Sigmoid colon (tissue), 3 donors: ENCODE data around the gene TMA16.

Source experiments
- CTCF ChIP-seq, 4 experiments: fragments of 450-650 bp in 3 of 4; fragments of 200-600 bp in 1 of 4; IDR thresholded peaks; one replicate each; pipeline ENCODE4 v1.5.1; 2016 to 2019; ENCODE audit warnings: antibody characterized with exemption in 4 of 4, mild to moderate bottlenecking in 3 of 4, moderate library complexity in 2 of 4
- POLR2A ChIP-seq, 2 donors: fragments of 450-650 bp; IDR thresholded peaks; one replicate each; pipeline ENCODE4 v1.6.1; 2016; ENCODE audit warnings: antibody characterized with exemption in 2 of 2, mild to moderate bottlenecking in 2 of 2, moderate library complexity in 2 of 2

DNA sequence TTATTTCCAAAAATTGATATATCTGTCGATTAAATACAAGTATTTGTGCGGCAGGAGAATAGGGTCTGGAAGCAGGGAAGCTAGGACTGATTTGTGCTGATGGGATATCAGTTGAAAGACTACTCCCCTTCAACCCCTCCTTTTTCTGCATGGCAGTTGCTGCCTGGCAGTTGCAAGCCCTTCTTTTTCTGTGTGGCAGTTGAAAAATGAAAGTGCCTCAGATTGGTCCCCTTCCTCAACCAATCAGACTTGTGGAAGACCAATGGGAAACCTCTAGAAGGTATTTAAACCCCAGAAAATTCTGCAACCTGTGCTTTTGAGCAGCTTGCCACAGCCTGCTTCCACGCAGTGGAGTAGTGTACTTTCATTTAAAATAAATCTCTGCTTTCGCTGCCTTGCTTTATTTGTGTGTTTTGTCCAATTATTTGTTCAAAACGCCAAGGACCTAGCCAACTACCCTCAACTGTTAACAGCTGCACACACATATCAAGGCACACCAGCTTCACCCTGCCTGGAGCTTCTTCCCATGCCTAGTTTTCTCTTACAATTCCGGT, 1.5 kb upstream of the TMA16 start:
- TF ChIP-seq CTCF (IDR thresholded peaks at IDR 0.05) (no peak), POLR2A (IDR thresholded peaks at IDR 0.05) (no peak)
